Prostate gland (tissue), 2 donors: ENCODE data around the gene MTM1.

Source experiments
- CTCF ChIP-seq, 4 experiments: fragments of 200-600 bp in 2 of 4; fragments of 450-650 bp in 2 of 4; sonication (generic) in 2 of 4; IDR thresholded peaks; 1 replicate in 3 of 4; 2 replicates in 1 of 4; pipeline ENCODE4 v1.5.1; 2016 to 2019; ENCODE audit warnings: antibody characterized with exemption in 4 of 4, mild to moderate bottlenecking in 2 of 4, moderate library complexity in 2 of 4
- POLR2A ChIP-seq: fragments of 450-650 bp; IDR thresholded peaks from one replicate; pipeline ENCODE4 v1.6.1; 2016; ENCODE audit warnings: antibody characterized with exemption, mild to moderate bottlenecking
- POLR2AphosphoS5 ChIP-seq: sonication (generic); formaldehyde crosslinking; IDR thresholded peaks from one replicate; pipeline ENCODE4 v1.6.1; 2017; ENCODE audit warnings: antibody characterized with exemption

DNA sequence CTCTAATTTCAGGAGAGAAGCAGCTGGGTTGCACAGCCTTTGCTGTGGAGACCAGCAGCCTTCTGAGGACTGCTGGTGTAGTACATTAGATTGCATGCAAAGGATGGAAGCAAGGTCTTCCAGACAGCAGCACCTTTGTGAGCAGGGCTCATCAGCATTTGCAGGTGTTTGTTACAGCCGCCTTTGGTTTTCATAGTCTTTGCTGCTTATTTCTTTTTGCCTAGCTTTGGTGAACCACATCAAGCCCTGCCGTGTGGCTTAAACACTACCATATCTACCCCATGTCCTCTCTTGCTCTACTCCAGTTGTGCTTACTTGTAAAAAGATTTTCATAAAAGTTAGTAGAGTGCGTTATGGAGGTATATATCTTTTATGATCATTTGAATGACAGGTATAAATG lies 57.5 kb downstream of the MTM1 start:
- TF ChIP-seq POLR2AphosphoS5 (no peak), CTCF (IDR thresholded peaks at IDR 0.05) (no peak), POLR2A (no peak)
